ENCODE results near the gene MARCHF7.
"Not testable (repeated sequence)": the region's sequence is repeated elsewhere in the genome, so short reads cannot be mapped to it uniquely, and the experiment has no call there.

The MARCHF7 gene, protein sequence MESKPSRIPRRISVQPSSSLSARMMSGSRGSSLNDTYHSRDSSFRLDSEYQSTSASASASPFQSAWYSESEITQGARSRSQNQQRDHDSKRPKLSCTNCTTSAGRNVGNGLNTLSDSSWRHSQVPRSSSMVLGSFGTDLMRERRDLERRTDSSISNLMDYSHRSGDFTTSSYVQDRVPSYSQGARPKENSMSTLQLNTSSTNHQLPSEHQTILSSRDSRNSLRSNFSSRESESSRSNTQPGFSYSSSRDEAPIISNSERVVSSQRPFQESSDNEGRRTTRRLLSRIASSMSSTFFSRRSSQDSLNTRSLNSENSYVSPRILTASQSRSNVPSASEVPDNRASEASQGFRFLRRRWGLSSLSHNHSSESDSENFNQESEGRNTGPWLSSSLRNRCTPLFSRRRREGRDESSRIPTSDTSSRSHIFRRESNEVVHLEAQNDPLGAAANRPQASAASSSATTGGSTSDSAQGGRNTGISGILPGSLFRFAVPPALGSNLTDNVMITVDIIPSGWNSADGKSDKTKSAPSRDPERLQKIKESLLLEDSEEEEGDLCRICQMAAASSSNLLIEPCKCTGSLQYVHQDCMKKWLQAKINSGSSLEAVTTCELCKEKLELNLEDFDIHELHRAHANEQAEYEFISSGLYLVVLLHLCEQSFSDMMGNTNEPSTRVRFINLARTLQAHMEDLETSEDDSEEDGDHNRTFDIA

DNA sequence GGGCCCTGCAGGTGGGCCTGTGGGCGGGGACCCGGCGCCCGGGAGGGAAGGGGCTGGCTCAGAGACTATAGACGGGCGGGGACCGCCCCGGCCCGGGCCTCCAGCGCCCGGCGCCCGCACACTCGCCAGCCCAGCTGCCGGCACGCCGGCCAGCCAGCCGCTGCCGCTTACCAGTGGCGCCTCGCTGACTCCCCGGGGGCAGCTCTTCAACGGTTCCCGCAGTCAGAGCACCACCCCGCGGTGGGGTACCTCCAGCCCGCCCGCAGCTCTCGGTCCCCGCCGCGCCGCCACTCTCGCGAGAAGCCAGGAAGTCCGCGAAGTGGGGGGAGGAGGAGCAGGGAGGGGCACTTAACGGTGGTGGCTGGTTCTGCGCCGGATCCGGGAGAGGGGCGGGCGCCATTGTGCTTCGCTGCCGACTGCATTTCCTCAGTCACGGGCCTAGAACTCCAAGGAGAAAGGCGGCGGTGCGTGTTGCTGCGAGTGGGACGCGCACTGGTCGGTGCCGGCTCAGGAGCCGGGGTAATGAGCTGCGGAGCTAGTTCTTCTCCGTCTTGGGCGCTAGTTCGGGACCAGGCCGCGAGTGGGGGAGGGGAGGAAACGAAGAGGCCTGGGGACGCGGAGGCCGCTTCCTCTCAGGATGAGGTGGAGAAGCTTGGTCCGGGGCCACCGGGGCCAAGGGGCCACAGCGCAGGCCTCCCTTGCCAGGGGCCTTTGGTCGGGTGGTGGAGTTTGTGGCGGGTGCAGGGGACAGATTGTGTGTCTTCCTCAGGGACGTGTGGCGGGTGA, at the start of gene MARCHF7:
MARCHF7 (plus strand) TSS at position 364 of the 786 bp plus-strand sequence. CDS start 16,517 bp downstream, outside the sequence.
- peak; percentile 97 to 98 for DNase-seq (ENCODE audit: low read depth in 2 of 2)
- H3K4me3 ChIP-seq (replicated peaks in 1 of 2; ENCODE audit: low read depth in 2 of 2, low read length in 2 of 2): peak within 1 kb of the TSS; percentile 95 to 99
- TF ChIP-seq, protein P1, sequence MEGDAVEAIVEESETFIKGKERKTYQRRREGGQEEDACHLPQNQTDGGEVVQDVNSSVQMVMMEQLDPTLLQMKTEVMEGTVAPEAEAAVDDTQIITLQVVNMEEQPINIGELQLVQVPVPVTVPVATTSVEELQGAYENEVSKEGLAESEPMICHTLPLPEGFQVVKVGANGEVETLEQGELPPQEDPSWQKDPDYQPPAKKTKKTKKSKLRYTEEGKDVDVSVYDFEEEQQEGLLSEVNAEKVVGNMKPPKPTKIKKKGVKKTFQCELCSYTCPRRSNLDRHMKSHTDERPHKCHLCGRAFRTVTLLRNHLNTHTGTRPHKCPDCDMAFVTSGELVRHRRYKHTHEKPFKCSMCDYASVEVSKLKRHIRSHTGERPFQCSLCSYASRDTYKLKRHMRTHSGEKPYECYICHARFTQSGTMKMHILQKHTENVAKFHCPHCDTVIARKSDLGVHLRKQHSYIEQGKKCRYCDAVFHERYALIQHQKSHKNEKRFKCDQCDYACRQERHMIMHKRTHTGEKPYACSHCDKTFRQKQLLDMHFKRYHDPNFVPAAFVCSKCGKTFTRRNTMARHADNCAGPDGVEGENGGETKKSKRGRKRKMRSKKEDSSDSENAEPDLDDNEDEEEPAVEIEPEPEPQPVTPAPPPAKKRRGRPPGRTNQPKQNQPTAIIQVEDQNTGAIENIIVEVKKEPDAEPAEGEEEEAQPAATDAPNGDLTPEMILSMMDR (IDR thresholded peaks at IDR 0.05; ENCODE audit: low read depth, low read length): peak; percentile 53

DNA sequence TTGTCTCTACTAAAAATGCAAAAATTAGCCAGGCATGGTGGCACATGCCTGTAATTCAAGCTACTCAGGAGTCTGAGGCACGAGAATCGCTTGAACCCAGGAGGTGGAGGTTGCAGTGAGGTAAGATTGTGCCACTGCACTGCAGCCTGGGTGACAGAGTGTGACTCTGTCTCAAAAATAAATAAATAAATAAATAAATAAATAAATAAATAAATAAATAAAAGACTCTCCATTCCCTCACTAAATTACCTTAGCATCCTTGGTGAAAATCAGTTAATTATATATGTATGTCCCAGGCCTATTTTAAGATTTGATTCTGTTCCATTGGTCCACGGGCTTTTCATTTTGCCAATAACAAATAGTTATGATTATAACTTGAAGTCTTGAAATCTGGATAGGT, 44.9 kb upstream of the MARCHF7 start:
- not testable (repeated sequence) for DNase-seq (ENCODE audit: low read depth in 2 of 2); H3K4me3 ChIP-seq (replicated peaks in 1 of 2; ENCODE audit: low read depth in 2 of 2, low read length in 2 of 2)

DNA sequence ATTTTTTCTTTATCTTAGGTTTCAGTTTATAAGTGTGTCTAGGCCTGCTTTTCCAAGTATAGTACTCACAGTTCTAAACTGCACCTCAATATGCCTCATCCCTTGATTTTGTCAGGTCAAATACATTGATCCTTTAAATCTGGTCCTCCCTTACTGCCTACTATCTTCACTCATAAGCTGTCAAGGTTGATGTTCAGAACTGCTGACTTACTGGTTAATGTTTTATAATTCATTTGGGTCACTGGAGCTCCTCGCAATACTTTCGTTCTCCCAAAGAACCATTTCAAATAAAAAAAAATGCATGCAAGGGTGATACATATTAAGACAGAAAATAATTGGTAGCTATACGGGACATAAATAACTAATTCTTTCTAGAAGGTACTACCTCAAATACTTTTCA, 41.3 kb upstream of the MARCHF7 start:
- TF ChIP-seq, protein P1 (IDR thresholded peaks at IDR 0.05; ENCODE audit: low read depth, low read length): no peak
- DNase-seq (ENCODE audit: low read depth in 2 of 2): no peak
- no peak overlapping the region for H3K4me3 ChIP-seq (replicated peaks in 1 of 2; ENCODE audit: low read depth in 2 of 2, low read length in 2 of 2)

DNA sequence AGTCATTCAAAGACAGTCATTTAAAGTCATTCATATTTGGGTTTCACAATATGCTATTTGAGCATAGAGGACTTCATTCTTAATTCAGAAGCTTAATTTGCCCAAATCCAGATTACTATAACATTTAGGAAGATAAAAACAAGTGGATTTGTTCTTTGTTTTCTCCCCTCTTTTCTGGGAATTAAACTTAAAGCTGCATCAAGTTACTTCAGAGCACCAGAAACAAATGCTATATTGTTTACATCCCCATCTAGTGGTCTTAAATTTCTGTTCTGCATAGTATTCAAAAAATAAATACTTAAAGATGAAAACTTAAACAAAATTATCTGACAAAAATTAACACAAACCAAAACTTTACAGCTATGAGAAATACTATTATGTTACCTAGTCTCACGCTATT, 34.7 kb upstream of the MARCHF7 start:
- no peak overlapping the region for H3K4me3 ChIP-seq (replicated peaks in 1 of 2; ENCODE audit: low read depth in 2 of 2, low read length in 2 of 2)
- peak; percentile 48 to 54 for DNase-seq (ENCODE audit: low read depth in 2 of 2)
- TF ChIP-seq, protein P1 (IDR thresholded peaks at IDR 0.05; ENCODE audit: low read depth, low read length): peak; percentile 25

DNA sequence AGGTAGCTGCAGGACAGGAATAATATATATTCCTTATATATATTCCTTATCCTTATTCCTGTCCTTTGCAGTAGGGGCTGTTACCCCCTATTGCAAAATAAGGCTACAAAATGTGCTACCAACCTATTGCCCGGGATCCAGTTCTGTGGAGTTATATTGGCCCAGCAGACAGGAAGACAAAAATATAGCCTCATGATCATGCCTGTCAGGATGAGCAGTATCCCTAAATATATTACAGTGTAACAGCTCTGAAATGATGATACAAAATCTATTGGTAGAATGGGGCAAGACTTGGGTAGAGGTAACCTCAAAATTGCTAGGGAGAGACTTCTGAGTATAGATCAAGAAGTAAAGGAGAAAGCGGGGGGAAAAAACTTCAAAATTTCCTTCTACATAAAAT, 31.6 kb upstream of the MARCHF7 start:
- DNase-seq (ENCODE audit: low read depth in 2 of 2): no peak
- TF ChIP-seq, protein P1 (IDR thresholded peaks at IDR 0.05; ENCODE audit: low read depth, low read length): no peak
- no peak overlapping the region for H3K4me3 ChIP-seq (replicated peaks in 1 of 2; ENCODE audit: low read depth in 2 of 2, low read length in 2 of 2)

DNA sequence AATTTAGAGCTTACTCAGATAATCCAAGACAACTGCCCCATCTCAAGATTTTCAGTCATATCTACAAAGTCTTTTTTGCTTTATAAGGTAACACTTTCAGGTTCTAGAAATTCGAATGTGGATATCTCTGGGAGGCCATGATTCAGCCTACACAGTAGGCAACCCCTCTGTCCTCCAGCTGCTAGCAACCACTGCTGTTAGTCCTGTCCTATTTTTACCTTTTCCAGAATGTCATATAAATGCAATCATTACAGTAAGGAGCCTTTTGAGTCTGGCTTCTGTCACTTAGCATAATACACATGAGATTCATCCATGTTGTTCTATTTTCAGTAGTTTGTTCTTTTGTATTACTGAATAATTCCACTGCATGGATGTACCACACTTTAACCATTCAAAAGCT, 28.5 kb upstream of the MARCHF7 start:
- TF ChIP-seq, protein P1 (IDR thresholded peaks at IDR 0.05; ENCODE audit: low read depth, low read length): no peak
- DNase-seq (ENCODE audit: low read depth in 2 of 2): no peak
- no peak overlapping the region for H3K4me3 ChIP-seq (replicated peaks in 1 of 2; ENCODE audit: low read depth in 2 of 2, low read length in 2 of 2)

DNA sequence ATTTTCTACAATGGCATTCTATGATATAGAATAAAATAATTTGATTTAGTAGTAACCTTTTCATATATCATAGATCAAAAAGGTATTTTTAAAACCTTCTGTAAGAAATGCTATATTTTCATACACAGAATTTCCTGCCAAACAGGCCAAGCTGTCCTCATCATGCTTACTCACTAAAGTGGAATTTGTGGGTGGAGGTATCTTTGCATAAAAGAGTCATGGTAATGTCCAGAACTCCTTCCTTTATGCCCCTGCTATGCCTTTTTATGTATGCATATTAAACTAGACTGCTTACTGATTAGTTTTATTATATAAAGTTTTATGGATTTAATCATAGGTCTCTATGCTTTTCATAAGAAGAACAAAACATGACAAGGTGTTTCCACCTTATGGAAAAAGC, 27.5 kb upstream of the MARCHF7 start:
- TF ChIP-seq, protein P1 (IDR thresholded peaks at IDR 0.05; ENCODE audit: low read depth, low read length): no peak
- DNase-seq (ENCODE audit: low read depth in 2 of 2): peak; percentile 57 to 82

More for the DNA sequence above, 27.5 kb upstream of the MARCHF7 start:
- H3K4me3 ChIP-seq (replicated peaks in 1 of 2; ENCODE audit: low read depth in 2 of 2, low read length in 2 of 2): no peak overlapping the region
